Fibroblast of villous mesenchyme (primary cell): ENCODE data around the gene XAB2. TPM values are rescaled to one million over a fixed set of nuclear protein-coding genes. Genes with fewer than 3 reads are reported as not detected.

Experiments used
- DNase-seq: peaks from one replicate; pipeline ENCODE4 v3.0.0-alpha.2; 2010; ENCODE audit warnings: low read depth
- H3K4me3 ChIP-seq: 2 replicates; pipeline ENCODE4 v1.5.1; 2011; ENCODE audit warnings: low read depth, mild to moderate bottlenecking, low read length
- total RNA-seq: library from RNA; depleted of rRNA; stranded (reverse); fragments of >200 nt; gene quantifications from 2 replicates; pipeline ENCODE4 v1.2.3, GENCODE V29; 2012
- TF ChIP-seq, protein P1 (sequence below): IDR thresholded peaks from 2 replicates; pipeline ENCODE4 v1.5.1; 2012; ENCODE audit warnings: low read depth, mild to moderate bottlenecking, low read length; ENCODE audit not compliant: insufficient read depth

XAB2 gene
- total RNA-seq, 1 donor = 32.0 TPM

DNA sequence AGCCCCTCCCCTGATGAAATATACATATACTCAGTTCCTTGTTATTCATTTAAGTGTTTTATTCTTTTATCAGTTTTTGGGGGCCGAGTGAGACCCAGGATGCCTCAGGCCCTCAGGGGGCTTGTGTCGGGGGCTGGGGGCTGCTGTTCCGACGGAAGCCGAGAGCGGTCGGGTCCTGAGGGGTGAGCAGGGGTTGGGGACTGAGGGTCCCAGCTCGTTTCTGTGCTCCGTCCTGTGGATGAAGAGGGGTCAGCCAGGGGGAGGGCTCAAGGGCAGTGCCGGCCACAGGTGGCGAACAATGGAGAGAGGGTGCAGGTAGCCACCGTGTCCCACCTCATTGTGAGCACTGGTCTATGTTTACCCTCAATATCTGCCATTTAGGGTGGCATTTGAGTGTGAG is 2.2 kb upstream of the XAB2 start:
- no peak overlapping the region for H3K4me3 ChIP-seq
- TF ChIP-seq, protein P1, sequence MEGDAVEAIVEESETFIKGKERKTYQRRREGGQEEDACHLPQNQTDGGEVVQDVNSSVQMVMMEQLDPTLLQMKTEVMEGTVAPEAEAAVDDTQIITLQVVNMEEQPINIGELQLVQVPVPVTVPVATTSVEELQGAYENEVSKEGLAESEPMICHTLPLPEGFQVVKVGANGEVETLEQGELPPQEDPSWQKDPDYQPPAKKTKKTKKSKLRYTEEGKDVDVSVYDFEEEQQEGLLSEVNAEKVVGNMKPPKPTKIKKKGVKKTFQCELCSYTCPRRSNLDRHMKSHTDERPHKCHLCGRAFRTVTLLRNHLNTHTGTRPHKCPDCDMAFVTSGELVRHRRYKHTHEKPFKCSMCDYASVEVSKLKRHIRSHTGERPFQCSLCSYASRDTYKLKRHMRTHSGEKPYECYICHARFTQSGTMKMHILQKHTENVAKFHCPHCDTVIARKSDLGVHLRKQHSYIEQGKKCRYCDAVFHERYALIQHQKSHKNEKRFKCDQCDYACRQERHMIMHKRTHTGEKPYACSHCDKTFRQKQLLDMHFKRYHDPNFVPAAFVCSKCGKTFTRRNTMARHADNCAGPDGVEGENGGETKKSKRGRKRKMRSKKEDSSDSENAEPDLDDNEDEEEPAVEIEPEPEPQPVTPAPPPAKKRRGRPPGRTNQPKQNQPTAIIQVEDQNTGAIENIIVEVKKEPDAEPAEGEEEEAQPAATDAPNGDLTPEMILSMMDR = no peak
- DNase-seq = no peak

DNA sequence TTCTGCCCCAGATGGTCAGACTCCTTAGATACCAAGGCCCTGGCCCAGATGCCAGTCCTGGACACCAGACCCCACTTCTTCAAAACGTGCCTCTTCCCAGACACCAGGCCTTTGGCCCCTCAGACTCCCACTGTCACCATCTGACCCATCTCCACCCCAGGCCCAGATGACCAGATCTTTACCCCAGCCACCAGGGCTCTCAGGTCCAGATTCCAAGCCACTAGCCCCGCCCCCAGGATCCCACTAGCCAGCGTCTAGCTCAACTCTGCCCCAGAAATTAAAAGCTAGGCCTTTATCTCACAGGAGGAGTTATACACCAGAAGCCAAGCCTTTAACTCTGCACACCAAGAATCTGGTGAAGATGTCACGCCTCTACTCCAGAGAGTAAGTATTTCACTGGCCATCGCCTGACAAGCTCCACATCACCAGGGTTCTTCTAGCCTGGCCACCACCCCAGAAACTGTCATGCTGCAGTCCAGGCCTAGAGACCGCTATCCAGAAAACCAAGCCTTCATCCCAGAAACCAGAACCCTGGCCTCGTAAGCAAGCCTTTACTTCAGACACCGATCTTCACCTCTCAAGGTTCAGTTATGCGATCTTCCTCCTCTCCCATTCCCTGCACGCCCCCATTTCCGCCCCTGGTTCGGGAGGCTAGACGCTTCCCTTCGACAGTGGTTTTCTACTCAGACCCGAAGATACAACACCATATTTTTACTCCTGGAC is 595 bp downstream of the XAB2 start:
- DNase-seq = no peak
- peak overlapping the region; percentile 100 for H3K4me3 ChIP-seq
- TF ChIP-seq, protein P1 = no peak

DNA sequence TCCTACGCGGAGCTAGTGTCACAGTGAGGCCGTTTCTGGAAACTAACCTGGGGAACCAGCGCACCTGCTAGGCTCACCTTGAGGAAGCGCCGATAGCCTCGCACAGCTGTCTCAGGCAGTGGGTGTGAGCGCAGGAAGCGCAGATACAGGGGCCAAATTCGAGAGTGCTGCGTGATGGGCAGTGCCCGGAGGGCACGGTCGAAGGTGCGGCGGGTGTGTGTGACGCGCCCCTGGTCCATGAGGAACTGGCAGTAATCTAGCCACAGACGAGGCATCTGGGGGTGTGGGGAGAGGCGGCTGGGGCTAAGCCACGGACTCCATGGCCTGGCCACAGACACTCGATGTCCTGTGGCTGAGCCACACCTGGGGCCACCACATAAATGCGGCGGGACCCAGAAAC is 2.2 kb downstream of the XAB2 start:
- H3K4me3 ChIP-seq = no peak overlapping the region
- DNase-seq = no peak
- TF ChIP-seq, protein P1 = no peak

DNA sequence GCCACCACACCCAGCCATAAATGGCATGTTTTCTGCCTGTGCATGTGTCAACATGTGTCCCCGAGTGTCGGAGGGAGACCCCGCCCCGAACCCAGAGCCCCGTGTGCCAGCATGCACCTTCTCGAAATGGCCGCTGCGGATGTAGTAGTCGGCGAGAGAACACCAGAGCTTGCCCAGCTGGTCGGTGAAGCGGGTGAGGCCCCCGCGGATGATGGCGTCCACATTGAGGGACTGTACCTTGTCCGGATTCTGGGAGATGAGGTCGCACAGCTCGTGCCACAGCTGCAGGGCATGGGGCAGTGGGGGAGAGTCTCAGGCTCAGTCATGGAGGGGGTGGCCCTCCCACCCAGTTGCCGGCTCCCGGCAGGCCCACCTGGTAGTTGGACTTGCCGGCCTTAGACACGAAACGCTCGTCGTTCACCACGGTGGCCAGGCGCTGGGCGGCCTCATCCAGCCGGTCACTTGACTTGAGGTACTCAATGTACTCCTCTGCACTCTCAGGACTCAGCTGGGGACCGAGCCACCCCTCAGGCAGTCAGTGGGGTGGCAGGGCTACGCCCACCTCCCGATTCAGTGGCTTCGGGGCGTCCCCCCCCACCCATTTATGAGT is 3.5 kb downstream of the XAB2 start:
- no peak for DNase-seq
- TF ChIP-seq, protein P1 = no peak
- H3K4me3 ChIP-seq = no peak overlapping the region

- H3K4me3 ChIP-seq = no peak overlapping the region
Observed at GRCh38 chr19:7624810-7625209, 4.5 kb downstream of the XAB2 start.

GRCh38 chr19:7623725-7624603 is 5.4 kb downstream of the XAB2 start:
- TF ChIP-seq, protein P1 = no peak
- H3K4me3 ChIP-seq = no peak overlapping the region
- DNase-seq = no peak

More at GRCh38 chr19:7624810-7625209, 4.5 kb downstream of the XAB2 start:
- no peak for DNase-seq
- TF ChIP-seq, protein P1 = no peak
